Non-pigmented ciliary epithelial cell (primary cell): ENCODE results near the gene SLC33A1.

Experiments
- DNase-seq: peaks from one replicate; pipeline ENCODE4 v3.0.0-alpha.2; 2010; ENCODE audit warnings: low read depth

Gene SLC33A1

GRCh38 chr3:155790272-155790925 lies 63.8 kb downstream of the SLC33A1 start:
- DNase-seq, result no peak

- no peak for DNase-seq
These were observed 68.4 kb downstream of the SLC33A1 start for GRCh38 chr3:155785662-155786295.

GRCh38 chr3:155782390-155782953 lies 71.8 kb downstream of the SLC33A1 start:
- no peak for DNase-seq

- no peak for DNase-seq
These were observed 73.9 kb downstream of the SLC33A1 start for GRCh38 chr3:155780291-155780690.

GRCh38 chr3:155778462-155778861 lies 75.8 kb downstream of the SLC33A1 start:
- no peak for DNase-seq

GRCh38 chr3:155772801-155773200 lies 81.4 kb downstream of the SLC33A1 start:
- DNase-seq, result no peak

- DNase-seq, result no peak
These were observed 83.1 kb downstream of the SLC33A1 start for GRCh38 chr3:155771126-155771525.
